WTC11 (cell line): ENCODE measurements around the gene TPRKB. TPM values are rescaled to one million over a fixed set of nuclear protein-coding genes. Genes with fewer than 3 reads are reported as not detected.

Experiments used
- ATAC-seq: fragments of 200-7000 bp; cut with Tn5 transposase; 2 replicates; pipeline ENCODE4 v1.10.0; 2021; ENCODE audit warnings: mild to moderate bottlenecking, moderate library complexity
- CTCF ChIA-PET: fragments of 300-600 bp; sonication (Branson Sonifier 250); formaldehyde crosslinking; loops from one replicate; lab custom pipeline; 2021; ENCODE audit warnings: antibody characterized with exemption; lab: Charles Lee
- POLR2A ChIA-PET: fragments of 350-600 bp; sonication (Branson Sonifier 250); formaldehyde crosslinking; loops from one replicate; lab custom pipeline; 2021; ENCODE audit warnings: antibody characterized with exemption; lab: Charles Lee
- DNase-seq: peaks from one replicate; pipeline ENCODE4 v3.0.0; 2021; ENCODE audit warnings: low spot score
- H3K27ac Mint-ChIP-seq: 2 replicates; pipeline ENCODE4 v1.8.0; 2021; ENCODE audit warnings: mixed read lengths
- H3K27me3 Mint-ChIP-seq: 2 replicates; pipeline ENCODE4 v1.8.0; 2021; ENCODE audit warnings: low read depth, mild to moderate bottlenecking, moderate library complexity, mixed read lengths
- H3K36me3 Mint-ChIP-seq: 2 replicates; pipeline ENCODE4 v1.8.0; 2021; ENCODE audit warnings: mixed read lengths
- H3K4me1 Mint-ChIP-seq: 2 replicates; pipeline ENCODE4 v1.8.0; 2022; ENCODE audit warnings: mixed read lengths
- H3K4me3 Mint-ChIP-seq: 2 replicates; pipeline ENCODE4 v1.8.0; 2021; ENCODE audit warnings: mild to moderate bottlenecking, moderate library complexity, mixed read lengths
- H3K9me3 Mint-ChIP-seq: 2 replicates; pipeline ENCODE4 v1.8.0; 2021; ENCODE audit warnings: mixed read lengths
- CBFB ChIP-seq: sonication (generic); formaldehyde crosslinking; IDR thresholded peaks from 2 replicates; pipeline ENCODE4 v1.8.1; 2022; ENCODE audit warnings: mild to moderate bottlenecking, low read depth, missing genetic modification reagents
- ELF4 ChIP-seq: sonication (generic); formaldehyde crosslinking; IDR thresholded peaks from 2 replicates; pipeline ENCODE4 v1.8.1; 2022; ENCODE audit warnings: low read depth, mild to moderate bottlenecking, moderate library complexity, missing genetic modification reagents
- FOXP1 ChIP-seq: sonication (generic); formaldehyde crosslinking; IDR thresholded peaks from 2 replicates; pipeline ENCODE4 v1.8.0; 2022; ENCODE audit warnings: missing genetic modification reagents, mild to moderate bottlenecking, moderate library complexity, borderline replicate concordance
- MXD4 ChIP-seq: fragments of 250-450 bp; sonication (Bioruptor Pico); IDR thresholded peaks from 2 replicates; pipeline ENCODE4 v1.8.0; 2021; ENCODE audit warnings: mild to moderate bottlenecking, moderate library complexity, borderline replicate concordance
- RELA ChIP-seq: sonication (generic); formaldehyde crosslinking; IDR thresholded peaks from 2 replicates; pipeline ENCODE4 v1.8.1; 2022; ENCODE audit warnings: missing genetic modification reagents, mild to moderate bottlenecking, borderline replicate concordance
- SMAD3 ChIP-seq: sonication (generic); formaldehyde crosslinking; IDR thresholded peaks from 2 replicates; pipeline ENCODE4 v1.8.0; 2022; ENCODE audit warnings: missing genetic modification reagents, mild to moderate bottlenecking, borderline replicate concordance
- TCF7 ChIP-seq: sonication (generic); formaldehyde crosslinking; IDR thresholded peaks from 2 replicates; pipeline ENCODE4 v1.8.0; 2022; ENCODE audit warnings: mild to moderate bottlenecking, low read depth, missing genetic modification reagents, moderate library complexity
- ZNF219 ChIP-seq: sonication (generic); formaldehyde crosslinking; IDR thresholded peaks from 2 replicates; pipeline ENCODE4 v1.8.0; 2023; ENCODE audit warnings: missing genetic modification reagents, mild to moderate bottlenecking, borderline replicate concordance
- total RNA-seq: library from RNA; stranded (reverse); gene quantifications from 3 replicates; pipeline ENCODE4 v1.2.3, GENCODE V29; 2021
- TF ChIP-seq, protein P1 (sequence below): sonication (generic); formaldehyde crosslinking; IDR thresholded peaks from 2 replicates; pipeline ENCODE4 v1.8.0; 2022; ENCODE audit warnings: missing genetic modification reagents
- TF ChIP-seq, protein P2 (sequence below): sonication (generic); formaldehyde crosslinking; IDR thresholded peaks from 2 replicates; pipeline ENCODE4 v1.8.0; 2022; ENCODE audit warnings: mild to moderate bottlenecking, missing genetic modification reagents
- TF ChIP-seq, protein P3 (sequence below): sonication (generic); formaldehyde crosslinking; conservative IDR thresholded peaks from 2 replicates; pipeline ENCODE4 v1.8.1; 2022; ENCODE audit warnings: mild to moderate bottlenecking, missing genetic modification reagents
- TF ChIP-seq, protein P4 (sequence below): sonication (generic); formaldehyde crosslinking; IDR thresholded peaks from 2 replicates; pipeline ENCODE4 v1.8.0; 2022; ENCODE audit warnings: mild to moderate bottlenecking, missing genetic modification reagents
- TF ChIP-seq, protein P5 (sequence below): sonication (generic); formaldehyde crosslinking; IDR thresholded peaks from 2 replicates; pipeline ENCODE4 v1.8.0; 2022; ENCODE audit warnings: mild to moderate bottlenecking, missing genetic modification reagents
- TF ChIP-seq, protein P6 (sequence below): sonication (generic); formaldehyde crosslinking; IDR thresholded peaks from 2 replicates; pipeline ENCODE4 v1.8.1; 2022; ENCODE audit warnings: low read depth, mild to moderate bottlenecking, moderate library complexity, missing genetic modification reagents, borderline replicate concordance
- TF ChIP-seq, protein P7 (sequence below): sonication (generic); formaldehyde crosslinking; IDR thresholded peaks from 2 replicates; pipeline ENCODE4 v1.8.0; 2023; ENCODE audit warnings: mild to moderate bottlenecking, missing genetic modification reagents
- TF ChIP-seq, protein P8 (sequence below): fragments of 200-600 bp; IDR thresholded peaks from 2 replicates; pipeline ENCODE4 v1.8.0; 2022; ENCODE audit warnings: antibody characterized with exemption

Gene TPRKB
- total RNA-seq, 1 experiment from 2014 or later, result 30.6 TPM

DNA sequence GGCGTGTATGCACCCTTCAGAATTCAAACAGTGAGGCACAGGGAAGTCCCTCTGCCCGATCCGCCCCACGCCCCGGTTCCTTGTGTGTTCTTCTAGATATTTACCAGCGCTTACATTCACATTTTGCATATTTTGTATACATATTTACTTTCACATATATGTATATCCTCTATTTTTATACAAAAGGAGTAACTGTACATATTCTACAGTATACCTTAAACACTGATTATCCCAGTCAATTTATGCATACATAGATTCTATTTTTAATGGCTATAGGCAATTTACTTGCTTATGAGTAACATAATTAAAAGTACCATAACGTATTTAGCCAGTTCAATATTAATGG, 43.1 kb upstream of the TPRKB start:
- no peaks in the 10 kb centered on the region for H3K27me3 Mint-ChIP-seq
- POLR2A ChIA-PET, result interaction anchor here (1.0 kb wide), 1 partner anchor 48 kb away, joined by 3 read pairs; no protein-coding TSS in a partner anchor
- ATAC-seq (no peak), DNase-seq (no peak)
- H3K27ac Mint-ChIP-seq, result no peak overlapping the region
- H3K4me1 Mint-ChIP-seq, result peaks cover 10% of the 10 kb centered on the region
- H3K9me3 Mint-ChIP-seq, result no peaks in the 10 kb centered on the region
- TF ChIP-seq, protein P1, sequence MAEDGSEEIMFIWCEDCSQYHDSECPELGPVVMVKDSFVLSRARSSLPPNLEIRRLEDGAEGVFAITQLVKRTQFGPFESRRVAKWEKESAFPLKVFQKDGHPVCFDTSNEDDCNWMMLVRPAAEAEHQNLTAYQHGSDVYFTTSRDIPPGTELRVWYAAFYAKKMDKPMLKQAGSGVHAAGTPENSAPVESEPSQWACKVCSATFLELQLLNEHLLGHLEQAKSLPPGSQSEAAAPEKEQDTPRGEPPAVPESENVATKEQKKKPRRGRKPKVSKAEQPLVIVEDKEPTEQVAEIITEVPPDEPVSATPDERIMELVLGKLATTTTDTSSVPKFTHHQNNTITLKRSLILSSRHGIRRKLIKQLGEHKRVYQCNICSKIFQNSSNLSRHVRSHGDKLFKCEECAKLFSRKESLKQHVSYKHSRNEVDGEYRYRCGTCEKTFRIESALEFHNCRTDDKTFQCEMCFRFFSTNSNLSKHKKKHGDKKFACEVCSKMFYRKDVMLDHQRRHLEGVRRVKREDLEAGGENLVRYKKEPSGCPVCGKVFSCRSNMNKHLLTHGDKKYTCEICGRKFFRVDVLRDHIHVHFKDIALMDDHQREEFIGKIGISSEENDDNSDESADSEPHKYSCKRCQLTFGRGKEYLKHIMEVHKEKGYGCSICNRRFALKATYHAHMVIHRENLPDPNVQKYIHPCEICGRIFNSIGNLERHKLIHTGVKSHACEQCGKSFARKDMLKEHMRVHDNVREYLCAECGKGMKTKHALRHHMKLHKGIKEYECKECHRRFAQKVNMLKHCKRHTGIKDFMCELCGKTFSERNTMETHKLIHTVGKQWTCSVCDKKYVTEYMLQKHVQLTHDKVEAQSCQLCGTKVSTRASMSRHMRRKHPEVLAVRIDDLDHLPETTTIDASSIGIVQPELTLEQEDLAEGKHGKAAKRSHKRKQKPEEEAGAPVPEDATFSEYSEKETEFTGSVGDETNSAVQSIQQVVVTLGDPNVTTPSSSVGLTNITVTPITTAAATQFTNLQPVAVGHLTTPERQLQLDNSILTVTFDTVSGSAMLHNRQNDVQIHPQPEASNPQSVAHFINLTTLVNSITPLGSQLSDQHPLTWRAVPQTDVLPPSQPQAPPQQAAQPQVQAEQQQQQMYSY, result no peak
- TF ChIP-seq, protein P2, sequence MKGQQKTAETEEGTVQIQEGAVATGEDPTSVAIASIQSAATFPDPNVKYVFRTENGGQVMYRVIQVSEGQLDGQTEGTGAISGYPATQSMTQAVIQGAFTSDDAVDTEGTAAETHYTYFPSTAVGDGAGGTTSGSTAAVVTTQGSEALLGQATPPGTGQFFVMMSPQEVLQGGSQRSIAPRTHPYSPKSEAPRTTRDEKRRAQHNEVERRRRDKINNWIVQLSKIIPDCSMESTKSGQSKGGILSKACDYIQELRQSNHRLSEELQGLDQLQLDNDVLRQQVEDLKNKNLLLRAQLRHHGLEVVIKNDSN (CRISPR knock-in tag), result no peak
- TF ChIP-seq, protein P3, sequence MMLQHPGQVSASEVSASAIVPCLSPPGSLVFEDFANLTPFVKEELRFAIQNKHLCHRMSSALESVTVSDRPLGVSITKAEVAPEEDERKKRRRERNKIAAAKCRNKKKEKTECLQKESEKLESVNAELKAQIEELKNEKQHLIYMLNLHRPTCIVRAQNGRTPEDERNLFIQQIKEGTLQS (CRISPR knock-in tag), result no peak
- TF ChIP-seq, protein P4, sequence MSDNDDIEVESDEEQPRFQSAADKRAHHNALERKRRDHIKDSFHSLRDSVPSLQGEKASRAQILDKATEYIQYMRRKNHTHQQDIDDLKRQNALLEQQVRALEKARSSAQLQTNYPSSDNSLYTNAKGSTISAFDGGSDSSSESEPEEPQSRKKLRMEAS (CRISPR knock-in tag), result no peak; the same call in 1 of the 2 replicates
- TF ChIP-seq, protein P5, sequence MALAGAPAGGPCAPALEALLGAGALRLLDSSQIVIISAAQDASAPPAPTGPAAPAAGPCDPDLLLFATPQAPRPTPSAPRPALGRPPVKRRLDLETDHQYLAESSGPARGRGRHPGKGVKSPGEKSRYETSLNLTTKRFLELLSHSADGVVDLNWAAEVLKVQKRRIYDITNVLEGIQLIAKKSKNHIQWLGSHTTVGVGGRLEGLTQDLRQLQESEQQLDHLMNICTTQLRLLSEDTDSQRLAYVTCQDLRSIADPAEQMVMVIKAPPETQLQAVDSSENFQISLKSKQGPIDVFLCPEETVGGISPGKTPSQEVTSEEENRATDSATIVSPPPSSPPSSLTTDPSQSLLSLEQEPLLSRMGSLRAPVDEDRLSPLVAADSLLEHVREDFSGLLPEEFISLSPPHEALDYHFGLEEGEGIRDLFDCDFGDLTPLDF, result no peak
- TF ChIP-seq, protein P6, sequence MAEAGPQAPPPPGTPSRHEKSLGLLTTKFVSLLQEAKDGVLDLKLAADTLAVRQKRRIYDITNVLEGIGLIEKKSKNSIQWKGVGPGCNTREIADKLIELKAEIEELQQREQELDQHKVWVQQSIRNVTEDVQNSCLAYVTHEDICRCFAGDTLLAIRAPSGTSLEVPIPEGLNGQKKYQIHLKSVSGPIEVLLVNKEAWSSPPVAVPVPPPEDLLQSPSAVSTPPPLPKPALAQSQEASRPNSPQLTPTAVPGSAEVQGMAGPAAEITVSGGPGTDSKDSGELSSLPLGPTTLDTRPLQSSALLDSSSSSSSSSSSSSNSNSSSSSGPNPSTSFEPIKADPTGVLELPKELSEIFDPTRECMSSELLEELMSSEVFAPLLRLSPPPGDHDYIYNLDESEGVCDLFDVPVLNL (CRISPR knock-in tag), result no peak
- TF ChIP-seq RELA, result no peak
- no peak for TF ChIP-seq ELF4 (CRISPR knock-in tag)
- TF ChIP-seq CBFB, result no peak
- TF ChIP-seq, all 79 proteins: peak for 0
- Mint-ChIP-seq H3K4me3 (peak overlapping the region; percentile 96), H3K36me3 (peaks cover 15% of the 10 kb centered on the region)
- CTCF ChIA-PET, result interaction anchor here (0.6 kb wide), 1 partner anchor 629 kb away, joined by 4 read pairs; no protein-coding TSS in a partner anchor

DNA sequence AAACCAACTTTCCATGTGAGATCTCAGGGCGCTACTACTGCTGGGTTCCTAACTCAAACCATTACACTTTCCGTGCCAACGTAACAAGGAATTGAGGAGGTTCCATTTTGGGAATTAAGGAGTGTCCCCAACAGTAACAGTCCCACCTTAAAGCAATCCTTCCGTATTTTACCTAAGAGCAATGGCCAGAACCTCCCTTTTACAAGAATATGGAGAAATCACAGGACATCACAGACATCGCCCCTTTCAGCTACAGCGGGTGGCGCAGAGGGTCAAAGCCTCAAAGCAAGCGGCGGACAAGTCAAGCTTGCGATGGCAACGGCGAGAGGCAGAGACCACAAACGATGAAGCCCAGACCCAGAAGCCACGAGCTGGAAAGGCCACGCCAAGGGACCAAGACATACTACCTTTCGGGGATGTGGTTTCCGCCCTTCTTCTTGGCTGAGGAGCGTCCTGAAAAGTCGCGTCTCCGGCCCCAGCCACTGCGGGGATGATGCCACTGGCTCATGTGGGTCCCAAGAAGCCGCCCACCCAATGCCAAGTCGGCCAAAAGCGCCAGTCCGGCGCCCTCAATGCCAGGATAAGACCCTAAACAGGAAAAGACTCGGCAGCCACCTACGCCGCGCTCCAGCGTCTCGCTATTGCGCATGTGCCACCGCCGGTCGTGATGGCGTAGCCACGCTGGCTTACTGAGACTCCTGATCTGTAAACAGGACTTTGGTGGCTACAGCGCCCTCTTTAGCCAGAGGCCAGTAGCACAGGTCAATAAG, 42.5 kb upstream of the TPRKB start, which contains the start of gene DUSP11:
DUSP11 (minus strand) TSS at position 637 of the 770 bp plus-strand sequence; CDS start at position 508, 129 bp downstream.
- POLR2A ChIA-PET, result interaction anchor here (1.0 kb wide), 1 partner anchor 49 kb away, joined by 3 read pairs; no protein-coding TSS in a partner anchor
- TF ChIP-seq, protein P7, sequence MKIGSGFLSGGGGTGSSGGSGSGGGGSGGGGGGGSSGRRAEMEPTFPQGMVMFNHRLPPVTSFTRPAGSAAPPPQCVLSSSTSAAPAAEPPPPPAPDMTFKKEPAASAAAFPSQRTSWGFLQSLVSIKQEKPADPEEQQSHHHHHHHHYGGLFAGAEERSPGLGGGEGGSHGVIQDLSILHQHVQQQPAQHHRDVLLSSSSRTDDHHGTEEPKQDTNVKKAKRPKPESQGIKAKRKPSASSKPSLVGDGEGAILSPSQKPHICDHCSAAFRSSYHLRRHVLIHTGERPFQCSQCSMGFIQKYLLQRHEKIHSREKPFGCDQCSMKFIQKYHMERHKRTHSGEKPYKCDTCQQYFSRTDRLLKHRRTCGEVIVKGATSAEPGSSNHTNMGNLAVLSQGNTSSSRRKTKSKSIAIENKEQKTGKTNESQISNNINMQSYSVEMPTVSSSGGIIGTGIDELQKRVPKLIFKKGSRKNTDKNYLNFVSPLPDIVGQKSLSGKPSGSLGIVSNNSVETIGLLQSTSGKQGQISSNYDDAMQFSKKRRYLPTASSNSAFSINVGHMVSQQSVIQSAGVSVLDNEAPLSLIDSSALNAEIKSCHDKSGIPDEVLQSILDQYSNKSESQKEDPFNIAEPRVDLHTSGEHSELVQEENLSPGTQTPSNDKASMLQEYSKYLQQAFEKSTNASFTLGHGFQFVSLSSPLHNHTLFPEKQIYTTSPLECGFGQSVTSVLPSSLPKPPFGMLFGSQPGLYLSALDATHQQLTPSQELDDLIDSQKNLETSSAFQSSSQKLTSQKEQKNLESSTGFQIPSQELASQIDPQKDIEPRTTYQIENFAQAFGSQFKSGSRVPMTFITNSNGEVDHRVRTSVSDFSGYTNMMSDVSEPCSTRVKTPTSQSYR (CRISPR knock-in tag), result no peak
- TF ChIP-seq FOXP1 (CRISPR knock-in tag), result peak; percentile 79; the same call in 1 of the 2 replicates
- TF ChIP-seq, protein P8, sequence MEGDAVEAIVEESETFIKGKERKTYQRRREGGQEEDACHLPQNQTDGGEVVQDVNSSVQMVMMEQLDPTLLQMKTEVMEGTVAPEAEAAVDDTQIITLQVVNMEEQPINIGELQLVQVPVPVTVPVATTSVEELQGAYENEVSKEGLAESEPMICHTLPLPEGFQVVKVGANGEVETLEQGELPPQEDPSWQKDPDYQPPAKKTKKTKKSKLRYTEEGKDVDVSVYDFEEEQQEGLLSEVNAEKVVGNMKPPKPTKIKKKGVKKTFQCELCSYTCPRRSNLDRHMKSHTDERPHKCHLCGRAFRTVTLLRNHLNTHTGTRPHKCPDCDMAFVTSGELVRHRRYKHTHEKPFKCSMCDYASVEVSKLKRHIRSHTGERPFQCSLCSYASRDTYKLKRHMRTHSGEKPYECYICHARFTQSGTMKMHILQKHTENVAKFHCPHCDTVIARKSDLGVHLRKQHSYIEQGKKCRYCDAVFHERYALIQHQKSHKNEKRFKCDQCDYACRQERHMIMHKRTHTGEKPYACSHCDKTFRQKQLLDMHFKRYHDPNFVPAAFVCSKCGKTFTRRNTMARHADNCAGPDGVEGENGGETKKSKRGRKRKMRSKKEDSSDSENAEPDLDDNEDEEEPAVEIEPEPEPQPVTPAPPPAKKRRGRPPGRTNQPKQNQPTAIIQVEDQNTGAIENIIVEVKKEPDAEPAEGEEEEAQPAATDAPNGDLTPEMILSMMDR, result peak; percentile 86
- TF ChIP-seq ZNF219 (CRISPR knock-in tag), result no peak
- no peak for TF ChIP-seq SMAD3 (CRISPR knock-in tag)
- TF ChIP-seq TCF7 (CRISPR knock-in tag), result no peak
- TF ChIP-seq MXD4, result no peak
- TF ChIP-seq, protein P1, result no peak

More for the DNA sequence above, 42.5 kb upstream of the TPRKB start, which contains the start of gene DUSP11:
- no peaks in the 10 kb centered on the region for H3K27me3 Mint-ChIP-seq
- CTCF ChIA-PET, result no interaction called here
- ATAC-seq, result peak; percentile 100
- peaks cover 18% of the 10 kb centered on the region for H3K36me3 Mint-ChIP-seq
- peak within 1 kb of the TSS; percentile 96 for H3K4me3 Mint-ChIP-seq
- H3K9me3 Mint-ChIP-seq, result no peaks in the 10 kb centered on the region
- peak; percentile 97 for DNase-seq
- H3K4me1 Mint-ChIP-seq, result peaks cover 10% of the 10 kb centered on the region
- peak within 1 kb of the TSS; percentile 67 for H3K27ac Mint-ChIP-seq
